ENCODE data around the gene MTREX. TPM values are rescaled to one million over a fixed set of nuclear protein-coding genes. Genes with fewer than 3 reads are reported as not detected.

The MTREX gene
- total RNA-seq, 4 donors from 2014 or later: 50.7 to 68.3 (median 64.1) TPM

- no peak overlapping the region for H3K4me3 ChIP-seq (ENCODE audit: low read depth, poor library complexity, severe bottlenecking)
- 96 to 97% methylated on average over 5 of the region's 5 CpGs for WGBS, 2 donors
- intact Hi-C loops (cut with DNase I; ENCODE audit: low total_unique reads): no loop called here
- TF ChIP-seq POLR2A (IDR thresholded peaks at IDR 0.05) (no peak), CTCF (IDR thresholded peaks at IDR 0.05) (no peak)
- DNase-seq (ENCODE audit: low spot score in 2 of 2): no peak
These were observed 17.8 kb downstream of the MTREX start for GRCh38 chr5:55325621-55326020.

- no peak overlapping the region for H3K4me3 ChIP-seq (ENCODE audit: low read depth, poor library complexity, severe bottlenecking)
- intact Hi-C loops (cut with DNase I; ENCODE audit: low total_unique reads): no loop called here
- DNase-seq (ENCODE audit: low spot score in 2 of 2): no peak
- TF ChIP-seq POLR2A (IDR thresholded peaks at IDR 0.05): no peak
- TF ChIP-seq CTCF (IDR thresholded peaks at IDR 0.05): no peak
- 45 to 58% methylated on average over 2 of the region's 2 CpGs for WGBS, 2 donors
These were observed 19.5 kb downstream of the MTREX start for GRCh38 chr5:55327281-55327680.

- DNase-seq (ENCODE audit: low spot score in 2 of 2): no peak
- WGBS, 2 donors: 82 to 86% methylated on average over 3 of the region's 3 CpGs
- intact Hi-C loops (cut with DNase I; ENCODE audit: low total_unique reads): no loop called here
- TF ChIP-seq CTCF (IDR thresholded peaks at IDR 0.05): no peak
- no peak for TF ChIP-seq POLR2A (IDR thresholded peaks at IDR 0.05)
- H3K4me3 ChIP-seq (ENCODE audit: low read depth, poor library complexity, severe bottlenecking): no peak overlapping the region
These were observed 23.5 kb downstream of the MTREX start for GRCh38 chr5:55331321-55331720.

GRCh38 chr5:55333017-55333416 is 25.2 kb downstream of the MTREX start:
- 81 to 95% methylated on average over 1 of the region's 1 CpG for WGBS, 2 donors
- no peak for DNase-seq (ENCODE audit: low spot score in 2 of 2)
- H3K4me3 ChIP-seq (ENCODE audit: low read depth, poor library complexity, severe bottlenecking): no peak overlapping the region
- TF ChIP-seq CTCF (IDR thresholded peaks at IDR 0.05): no peak
- no peak for TF ChIP-seq POLR2A (IDR thresholded peaks at IDR 0.05)
- intact Hi-C loops (cut with DNase I; ENCODE audit: low total_unique reads): no loop called here

GRCh38 chr5:55333811-55334210 is 26.0 kb downstream of the MTREX start:
- no peak overlapping the region for H3K4me3 ChIP-seq (ENCODE audit: low read depth, poor library complexity, severe bottlenecking)
- DNase-seq (ENCODE audit: low spot score in 2 of 2): no peak
- intact Hi-C loops (cut with DNase I; ENCODE audit: low total_unique reads): no loop called here
- TF ChIP-seq POLR2A (IDR thresholded peaks at IDR 0.05) (no peak), CTCF (IDR thresholded peaks at IDR 0.05) (no peak)
- 94 to 99% methylated on average over 2 of the region's 2 CpGs for WGBS, 2 donors

GRCh38 chr5:55338092-55338613 is 30.4 kb downstream of the MTREX start:
- 60 to 84% methylated on average over 2 of the region's 2 CpGs for WGBS, 2 donors
- H3K4me3 ChIP-seq (ENCODE audit: low read depth, poor library complexity, severe bottlenecking): no peak overlapping the region
- TF ChIP-seq CTCF (IDR thresholded peaks at IDR 0.05) (no peak), POLR2A (IDR thresholded peaks at IDR 0.05) (no peak)
- intact Hi-C loops (cut with DNase I; ENCODE audit: low total_unique reads): no loop called here
- no peak for DNase-seq (ENCODE audit: low spot score in 2 of 2)
